Myocyte (in vitro differentiated cells): ENCODE results near the gene SLC22A23. TPM values are rescaled to one million over a fixed set of nuclear protein-coding genes. Genes with fewer than 3 reads are reported as not detected.
A peak's percentile ranks its signal among the peaks of the same experiment; 100 is the strongest.

Experiments used
- DNase-seq: peaks from one replicate; pipeline ENCODE4 v3.0.0-alpha.2; 2012; ENCODE audit warnings: low read depth
- total RNA-seq: library from RNA; depleted of rRNA; stranded (reverse); fragments of >200 nt; gene quantifications from 2 replicates; pipeline ENCODE4 v1.2.3, GENCODE V29; 2014

Gene SLC22A23
- total RNA-seq, 1 donor from 2014 or later: 1.9 TPM

DNA sequence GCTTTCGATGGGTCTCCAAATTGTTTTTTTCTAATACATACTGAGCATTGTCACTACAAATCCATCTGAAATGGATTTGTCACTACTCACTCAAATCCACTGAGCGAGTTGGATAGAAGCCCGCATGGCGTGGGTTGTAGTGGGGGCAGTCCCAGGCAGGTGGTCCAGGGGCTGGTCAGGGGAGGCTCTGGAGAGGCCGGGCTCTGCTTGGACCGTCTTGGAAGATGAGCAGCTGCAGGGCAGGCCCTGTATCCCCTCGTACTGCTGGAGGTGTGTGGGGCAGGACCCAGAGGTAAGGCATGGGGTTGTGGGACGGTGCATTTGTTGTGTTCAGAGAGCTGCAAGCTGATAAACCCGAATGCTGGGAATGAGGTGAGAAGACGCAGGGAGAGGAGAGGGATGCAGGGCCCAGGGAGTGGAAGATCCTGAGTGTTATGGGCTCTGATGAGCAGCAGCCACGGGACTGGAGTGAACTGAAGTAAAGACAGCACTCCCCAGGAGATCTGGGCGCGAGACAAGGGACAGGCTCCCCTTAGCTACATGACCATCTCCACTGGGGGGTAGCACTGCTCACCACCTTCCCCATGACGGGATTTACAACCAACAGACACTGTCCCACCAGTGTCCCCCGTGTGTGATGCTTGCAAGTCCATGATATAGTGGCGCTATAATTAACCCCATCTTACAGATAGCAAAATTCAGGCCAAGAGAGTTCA is 152.2 kb downstream of the SLC22A23 start:
- no peak for DNase-seq

DNA sequence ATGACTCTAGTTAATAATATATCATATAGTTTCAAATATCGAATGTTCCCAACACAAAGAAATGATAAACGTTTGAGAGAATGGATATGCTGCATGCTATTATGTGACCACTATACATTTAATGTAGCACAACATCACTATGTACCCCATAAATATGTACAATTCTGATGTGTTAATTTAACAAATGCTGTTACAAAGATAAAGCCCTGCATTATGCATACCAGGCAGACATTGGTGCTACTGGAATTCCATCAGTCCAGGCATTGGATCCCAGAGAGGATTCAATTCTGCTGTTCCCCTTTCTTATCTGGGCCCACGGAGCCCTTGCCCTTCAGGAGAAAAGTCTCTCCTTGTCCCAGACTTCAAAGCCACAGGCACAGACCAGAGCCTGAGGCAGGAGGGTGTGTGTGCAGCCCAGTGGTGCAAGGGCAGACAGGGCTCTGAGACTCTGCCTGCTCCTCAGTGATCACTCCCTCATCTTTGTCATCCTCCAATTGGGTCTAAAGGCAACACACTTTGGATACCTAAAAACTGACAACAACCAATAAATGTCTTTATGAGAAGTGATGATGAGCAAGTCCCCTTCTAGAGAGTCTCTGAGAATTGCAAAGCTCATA is 152.9 kb downstream of the SLC22A23 start:
- DNase-seq: no peak

DNA sequence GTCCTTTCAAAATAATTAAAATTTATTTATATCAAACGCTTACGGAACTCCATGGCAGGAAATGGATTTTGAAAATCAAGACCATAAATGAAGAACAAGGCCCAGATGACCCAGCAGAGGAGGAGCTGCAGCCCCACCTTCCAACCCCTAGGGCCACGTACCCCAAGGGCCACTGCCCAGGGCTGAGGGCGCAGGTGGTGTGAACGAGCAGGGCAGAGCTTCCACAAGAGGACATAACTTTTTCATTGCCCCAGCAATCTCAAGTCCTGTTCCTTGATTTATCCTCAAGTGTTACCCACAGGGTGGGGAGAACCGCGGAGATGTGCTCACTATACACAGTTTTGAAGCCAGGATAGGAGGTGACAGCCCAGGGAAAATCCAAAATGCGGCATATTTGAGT is 155.3 kb downstream of the SLC22A23 start:
- DNase-seq: no peak

DNA sequence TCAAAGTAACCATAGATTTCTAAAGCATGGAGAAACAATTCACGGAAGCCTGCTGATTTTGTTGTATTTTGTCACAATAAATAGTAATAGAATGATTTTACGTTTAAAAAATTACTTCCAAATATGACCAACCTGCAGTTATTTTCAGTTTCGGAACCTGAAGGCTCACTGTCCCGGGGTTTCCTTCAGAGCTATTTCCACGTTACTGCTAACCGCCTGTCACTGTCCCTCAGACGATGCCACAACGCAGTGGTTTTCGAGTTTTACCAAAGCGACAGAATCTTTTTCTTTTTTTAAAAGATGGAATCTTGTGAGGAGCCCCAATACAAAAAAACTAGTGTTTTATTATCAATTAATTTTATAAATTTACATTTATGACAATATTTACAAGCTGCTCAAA is 157.6 kb downstream of the SLC22A23 start:
- no peak for DNase-seq

DNA sequence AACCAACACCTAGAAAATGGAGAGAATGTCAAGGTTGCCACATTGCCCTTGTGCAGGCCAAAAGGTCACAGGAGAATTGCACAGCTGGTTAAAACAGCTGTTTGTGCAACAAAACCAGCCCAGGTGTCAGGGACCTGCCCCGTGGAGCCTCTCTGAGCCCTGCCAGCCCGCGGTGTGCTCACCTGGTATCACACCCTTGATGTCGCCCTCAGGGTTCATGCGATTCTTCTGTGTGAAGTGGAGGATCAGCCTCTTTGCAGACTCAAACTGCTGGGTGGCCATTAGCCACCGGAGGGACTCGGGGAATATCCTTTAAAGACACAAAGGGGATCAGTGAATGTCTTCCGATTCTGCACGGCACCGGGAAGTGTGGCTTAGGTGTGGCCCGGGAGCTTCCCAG is 158.9 kb downstream of the SLC22A23 start:
- no peak for DNase-seq

DNA sequence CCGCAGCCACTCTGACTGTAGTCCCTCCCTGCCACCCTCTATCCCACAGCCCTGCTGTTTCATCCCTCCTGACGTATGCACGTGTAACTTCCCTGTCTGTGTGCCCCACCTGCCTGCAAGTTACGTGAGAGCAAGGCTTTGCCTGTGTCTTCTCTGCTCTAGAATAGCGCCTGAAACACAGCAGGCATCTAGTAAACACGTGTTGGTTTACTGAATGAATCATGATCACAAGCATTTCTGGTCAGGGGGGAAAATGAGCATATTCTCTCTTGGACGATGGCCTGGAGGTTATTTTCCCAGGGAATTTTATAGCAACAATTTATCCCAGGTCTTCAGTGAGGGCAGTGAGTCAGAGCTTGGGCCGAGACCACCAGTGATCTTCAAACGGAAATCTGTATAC is 159.8 kb downstream of the SLC22A23 start:
- peak; percentile 58 for DNase-seq

DNA sequence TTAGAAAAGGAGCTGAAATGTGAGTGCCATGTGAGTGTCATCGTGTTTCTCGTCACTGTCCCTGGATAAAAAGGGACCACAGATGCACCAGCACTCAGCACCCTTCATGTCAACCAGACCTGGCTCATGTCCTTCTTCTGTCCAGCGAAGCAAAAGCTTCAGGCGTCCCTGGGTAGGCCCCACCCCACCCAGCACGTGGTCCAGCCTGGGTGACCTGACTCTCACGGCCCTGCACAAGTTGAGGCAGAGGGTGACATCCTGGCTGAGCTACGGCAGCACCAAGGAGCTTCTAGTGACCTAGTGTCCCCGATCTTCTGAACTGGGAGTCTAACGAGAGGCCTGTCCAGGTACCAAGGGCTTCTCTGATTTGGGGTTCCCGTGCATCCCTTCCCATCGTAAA is 160.3 kb downstream of the SLC22A23 start:
- no peak for DNase-seq

DNA sequence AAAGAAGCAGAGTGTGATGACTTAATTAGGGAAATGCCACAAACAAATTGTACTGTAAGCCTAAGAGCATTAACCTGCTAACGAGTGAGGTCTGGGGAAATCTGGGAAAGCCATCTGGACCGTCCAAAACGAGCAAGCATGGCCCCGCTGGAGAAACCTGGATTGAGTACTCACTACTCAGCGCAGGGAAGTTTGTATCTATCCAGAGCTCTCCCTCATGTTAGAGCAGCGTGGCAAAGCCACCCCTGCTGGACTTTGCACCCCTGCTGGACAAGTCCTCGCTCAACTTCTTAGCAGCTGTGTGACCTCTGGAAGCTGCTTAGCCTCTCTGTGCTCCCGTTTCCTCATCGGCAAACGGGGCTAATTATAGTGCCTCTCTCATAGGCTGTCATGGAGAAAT is 160.8 kb downstream of the SLC22A23 start:
- no peak for DNase-seq

DNA sequence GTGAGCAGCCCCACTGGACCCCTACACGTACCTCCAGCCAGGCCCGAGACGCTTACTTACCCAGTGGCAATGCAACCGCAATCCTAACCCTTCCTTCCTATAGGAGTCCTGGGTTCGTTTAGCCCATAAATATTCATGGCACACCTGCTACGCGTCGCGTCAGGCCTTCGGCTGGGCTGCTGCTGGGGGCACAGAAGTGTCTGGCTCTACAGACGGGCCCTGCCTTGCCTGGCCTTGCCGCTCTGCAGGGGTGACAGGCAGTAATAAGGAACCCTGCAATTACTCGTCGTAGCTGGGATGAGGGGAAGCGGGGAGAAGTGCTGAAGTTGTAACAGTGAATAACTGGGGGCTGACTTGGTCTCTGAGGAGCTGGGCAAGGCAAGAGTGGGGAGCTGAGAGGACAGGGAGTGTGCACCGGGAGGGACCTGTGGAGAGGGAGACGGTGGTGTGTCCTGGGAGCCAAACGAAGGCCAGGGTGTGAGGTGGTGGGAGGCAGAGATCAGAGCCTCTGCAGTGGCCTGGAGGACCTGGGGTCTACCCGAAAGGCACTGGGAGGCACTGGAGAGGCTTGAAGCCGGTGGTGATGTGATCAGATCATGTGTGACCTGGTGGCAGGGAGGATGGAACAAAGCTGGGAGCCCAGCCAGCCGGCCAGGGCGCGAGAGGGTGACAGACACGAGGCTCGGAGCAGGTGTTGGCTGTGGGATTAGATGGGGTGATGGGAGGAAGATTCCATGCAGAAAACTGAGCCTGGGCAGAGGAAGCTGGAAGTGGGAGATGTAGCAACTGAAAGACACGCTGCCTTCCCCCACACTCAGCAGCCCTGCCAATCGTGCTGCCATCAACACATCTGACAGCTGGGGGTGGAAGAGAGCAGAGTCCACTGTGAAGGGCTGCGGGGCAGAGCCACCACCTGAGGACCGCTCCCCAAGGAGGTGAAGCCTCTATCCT is 161.7 kb downstream of the SLC22A23 start:
- peak; percentile 83 for DNase-seq

DNA sequence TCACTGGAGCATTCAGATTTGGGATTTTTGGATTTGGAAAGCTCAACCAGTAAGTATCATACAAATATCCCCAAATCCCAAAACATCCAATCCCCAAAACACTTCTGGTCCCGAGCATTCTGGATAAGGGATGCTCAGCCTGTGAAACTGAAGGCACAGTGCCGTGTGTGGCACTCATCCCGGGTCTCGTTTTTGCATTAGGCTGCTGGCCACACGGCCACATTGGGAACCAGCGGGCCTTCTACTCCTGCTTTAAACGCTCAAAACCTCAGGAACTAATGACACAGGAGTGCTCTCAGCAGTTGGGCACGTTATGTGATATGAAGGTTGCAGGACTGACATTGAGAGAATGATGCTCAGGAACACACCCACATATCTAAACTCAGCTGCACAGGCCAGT is 162.5 kb downstream of the SLC22A23 start:
- no peak for DNase-seq

DNA sequence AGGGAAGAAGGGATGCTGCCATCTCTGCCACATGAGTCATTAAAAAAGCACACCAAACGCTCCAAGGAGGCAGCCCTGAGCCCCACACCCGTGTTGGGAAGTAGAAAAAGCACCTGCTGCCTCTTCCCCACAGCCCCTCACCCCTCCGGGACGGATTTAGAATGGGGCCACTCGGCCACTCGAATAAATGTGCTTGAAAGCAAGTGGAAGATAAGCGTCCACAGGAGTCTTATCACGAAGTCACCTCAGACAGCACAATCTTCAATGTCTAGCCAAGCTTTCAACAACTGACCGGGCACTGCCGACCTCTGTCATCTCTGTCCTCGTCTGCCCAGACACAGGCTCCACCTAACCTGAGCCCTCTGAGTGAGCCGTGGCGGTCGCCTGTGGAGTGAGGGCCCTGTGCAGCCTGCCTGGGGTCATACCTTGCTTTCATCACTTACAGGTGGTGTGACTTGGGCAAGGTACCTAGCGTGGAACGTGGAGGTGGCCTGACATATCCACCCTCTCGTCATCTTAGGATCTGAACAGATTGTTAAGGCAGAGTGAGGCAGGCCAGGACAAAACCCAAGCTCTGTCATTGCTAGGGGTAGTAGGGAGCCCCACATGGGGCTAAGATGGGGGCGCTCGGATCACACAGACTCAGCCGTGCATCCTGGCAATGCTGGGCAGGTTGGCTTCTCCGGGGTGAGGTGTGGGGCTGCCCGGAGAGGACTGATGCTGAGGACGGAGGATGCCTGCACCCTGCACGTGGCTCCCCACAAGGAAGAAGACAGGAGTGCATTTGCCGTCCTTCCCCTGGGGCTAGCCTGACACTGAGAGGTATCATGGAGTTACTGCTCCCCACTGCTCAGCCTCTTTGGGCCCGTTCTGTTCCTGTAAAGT is 163.3 kb downstream of the SLC22A23 start:
- DNase-seq: peak; percentile 68

DNA sequence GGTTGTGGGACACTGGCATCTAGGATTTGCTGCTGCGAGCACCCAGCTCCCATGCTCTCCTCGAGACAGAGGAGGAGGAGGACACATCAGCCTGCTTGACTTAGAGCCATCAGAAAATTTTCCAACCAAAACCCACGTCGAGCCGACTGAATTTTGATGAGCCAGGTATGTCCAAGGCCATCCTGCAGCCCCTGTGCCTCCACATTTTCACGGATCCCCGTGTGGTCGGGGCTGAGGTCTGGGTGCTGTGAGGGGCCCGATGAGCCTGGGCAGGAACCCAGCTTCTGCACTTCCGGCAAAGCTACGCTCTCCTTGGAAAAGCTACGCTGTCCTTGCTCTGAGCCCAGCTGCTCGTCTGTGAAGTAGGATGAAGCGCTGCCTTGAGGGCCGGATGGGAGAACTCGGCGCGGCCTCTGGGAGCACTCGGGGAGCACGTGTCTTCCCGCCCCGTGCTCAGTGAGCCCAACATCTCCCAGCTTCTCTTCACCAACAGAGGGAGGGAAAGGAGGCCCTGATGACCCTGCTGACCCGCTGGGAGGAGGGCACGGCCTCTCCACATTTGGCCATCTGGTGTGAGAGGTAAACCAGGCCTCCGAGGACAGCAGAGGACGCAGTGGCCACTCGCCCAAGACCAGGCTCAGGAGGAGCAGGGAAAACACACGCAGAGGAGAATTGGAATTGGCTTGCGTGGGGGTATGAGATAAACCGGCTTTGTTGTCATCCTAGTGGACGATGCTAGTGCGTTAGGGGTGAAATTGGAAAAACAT is 164.2 kb downstream of the SLC22A23 start:
- no peak for DNase-seq

DNA sequence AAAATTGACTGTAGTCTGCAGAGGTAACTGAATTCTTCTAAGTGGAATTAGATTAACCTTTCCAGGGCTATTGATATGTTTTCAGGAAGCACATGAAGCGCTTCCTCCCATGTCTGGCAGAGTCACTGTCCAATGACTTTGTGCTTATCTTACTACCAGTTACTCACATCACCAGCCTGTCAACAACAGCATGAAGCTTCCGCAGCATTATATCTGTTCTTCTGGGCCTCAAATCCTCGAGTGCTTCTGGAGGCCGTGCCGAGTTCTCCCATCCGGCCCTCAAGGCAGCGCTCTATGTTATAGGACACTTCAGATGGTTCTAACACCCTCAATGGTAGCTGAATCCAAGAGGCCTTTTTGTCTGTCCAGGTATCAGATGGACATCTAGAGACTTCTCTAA is 164.9 kb downstream of the SLC22A23 start:
- no peak for DNase-seq

DNA sequence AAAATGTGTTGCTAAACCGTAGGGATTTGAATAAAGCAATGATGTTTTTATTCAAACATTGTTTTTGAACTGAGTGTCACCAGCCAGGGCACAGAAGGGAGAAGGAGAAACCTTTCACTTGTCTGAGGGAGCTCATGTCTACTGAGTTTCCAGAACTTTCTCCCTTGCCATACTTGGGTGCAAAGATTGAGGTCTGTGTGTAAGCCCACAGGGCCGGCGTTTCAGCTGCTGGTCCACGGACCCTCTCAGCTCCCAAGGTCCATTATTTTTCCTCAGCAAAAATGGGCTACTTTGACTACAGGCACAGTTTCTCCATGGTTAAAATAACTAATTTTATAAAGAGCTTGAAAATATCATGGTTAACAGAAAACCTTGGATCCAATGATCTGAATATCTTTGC is 165.5 kb downstream of the SLC22A23 start:
- no peak for DNase-seq

DNA sequence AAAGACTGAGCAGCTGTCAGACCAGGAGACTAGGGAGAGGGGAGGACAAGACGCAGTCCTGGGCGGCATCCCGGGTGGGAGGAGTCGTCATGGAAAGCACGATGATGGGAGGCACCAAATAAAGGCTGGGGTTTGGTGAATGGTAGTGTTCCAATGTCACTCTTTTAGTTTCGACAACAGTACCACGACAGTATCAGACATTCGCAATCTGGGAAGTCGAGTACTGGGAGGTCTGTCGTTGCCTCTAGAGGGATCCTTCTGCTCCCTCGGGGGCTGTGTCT is 166.0 kb downstream of the SLC22A23 start:
- DNase-seq: no peak

DNA sequence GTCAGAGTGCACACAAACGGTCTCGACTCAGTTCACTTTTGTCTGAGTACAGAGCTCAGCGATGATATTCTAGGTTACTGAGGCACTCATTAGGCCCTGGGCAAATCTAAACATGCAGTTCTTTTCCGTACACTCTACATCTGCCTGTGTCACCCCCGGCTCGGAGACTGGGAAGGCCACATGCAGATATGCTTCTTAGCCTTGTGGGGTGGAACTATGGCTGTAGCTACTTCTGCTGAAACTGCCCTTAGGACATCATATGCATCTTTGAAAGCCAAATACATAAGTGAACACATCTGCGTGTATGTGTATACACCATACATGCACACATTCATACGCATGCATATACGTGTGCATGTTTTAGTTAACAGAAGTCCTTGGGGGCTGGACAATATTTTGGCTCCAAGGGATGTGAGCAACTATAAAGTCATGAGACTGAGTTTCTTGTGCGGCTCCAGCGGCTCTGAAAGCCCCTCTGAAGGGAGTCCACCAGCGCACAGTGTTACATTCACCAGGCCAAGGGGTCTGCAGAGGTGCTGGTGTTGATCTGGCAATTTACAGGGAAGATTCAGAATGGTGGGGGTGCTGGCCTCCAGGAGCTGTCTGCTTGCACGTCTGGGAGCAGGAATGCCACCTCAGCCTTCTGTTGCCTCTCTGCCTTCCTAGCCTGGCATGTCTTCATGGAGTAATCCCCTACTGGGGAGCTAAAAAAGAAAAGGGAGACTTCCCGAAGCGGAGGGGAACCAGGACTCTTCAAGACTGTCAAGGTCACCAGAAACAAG is 166.5 kb downstream of the SLC22A23 start:
- DNase-seq: no peak

DNA sequence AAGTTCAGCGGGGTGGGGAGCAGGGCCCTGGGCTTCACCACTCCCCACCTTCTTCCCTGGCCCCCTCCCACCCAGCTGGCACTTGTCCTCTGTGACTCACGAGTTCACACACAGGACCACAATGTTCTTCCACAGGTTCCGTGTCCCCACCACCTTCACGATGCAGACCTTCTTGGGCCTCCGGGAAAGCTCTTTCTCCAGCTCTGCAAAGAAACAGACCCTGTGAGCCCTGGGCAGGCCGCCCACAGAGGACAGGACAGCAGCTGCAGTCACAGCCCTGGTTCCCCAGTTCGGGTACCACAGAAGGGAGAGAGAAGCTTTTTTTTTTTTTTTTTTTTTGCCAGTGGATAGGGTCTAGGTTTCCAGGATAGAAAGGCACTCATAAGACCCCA is 167.2 kb downstream of the SLC22A23 start:
- peak; percentile 60 for DNase-seq

DNA sequence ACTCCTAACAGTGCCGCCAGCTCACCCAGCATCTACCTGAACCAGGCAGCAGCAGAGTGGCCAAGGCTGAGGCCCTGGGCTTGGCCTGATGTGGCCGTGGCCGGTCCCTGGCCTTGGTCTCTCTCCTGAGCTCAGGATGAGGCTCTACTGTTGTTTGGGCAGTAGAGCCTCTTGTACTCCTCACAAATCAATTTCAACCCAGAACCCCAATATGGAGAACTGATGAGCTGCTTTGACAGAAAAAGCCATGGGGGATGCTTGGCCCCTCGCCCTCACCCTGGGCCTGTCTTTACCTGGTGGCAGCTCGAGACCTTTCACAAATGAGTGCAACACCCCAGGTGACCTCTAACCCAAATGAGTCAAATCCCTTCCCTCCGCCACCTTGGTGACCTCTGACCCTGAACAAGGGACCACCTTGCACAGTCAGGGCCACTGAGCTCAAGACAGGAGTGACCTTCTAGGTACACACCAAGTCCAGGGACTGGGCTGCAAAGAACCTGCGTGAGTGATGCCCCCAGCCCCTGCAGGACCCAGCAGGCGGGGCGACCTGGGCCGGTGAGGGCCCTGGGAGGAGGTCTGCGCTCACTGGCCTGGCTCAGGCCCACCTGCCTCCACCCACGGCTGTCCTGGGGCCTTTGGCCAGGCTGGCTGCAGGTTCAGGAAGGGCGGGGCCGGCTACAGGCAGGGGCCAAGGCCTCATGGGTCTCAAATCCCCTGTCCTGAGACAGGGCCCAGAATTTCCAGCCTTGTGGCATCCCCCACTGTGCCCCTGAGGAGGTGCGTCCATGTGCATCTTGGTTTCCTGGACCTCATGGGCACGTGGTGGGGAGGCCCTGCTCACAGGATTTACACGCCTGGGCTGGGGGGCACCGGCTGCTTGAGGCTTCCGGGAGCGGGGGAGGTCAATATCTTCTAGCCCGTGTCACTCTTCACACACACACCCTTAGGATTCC is 167.9 kb downstream of the SLC22A23 start:
- no peak for DNase-seq
